Progenitor cell of endocrine pancreas (in vitro differentiated cells): ENCODE measurements around the gene POTEF. TPM values are rescaled to one million over a fixed set of nuclear protein-coding genes. Genes with fewer than 3 reads are reported as not detected.
"Not testable (repeated sequence)": the region's sequence is repeated elsewhere in the genome, so short reads cannot be mapped to it uniquely, and the experiment has no call there.

ENCODE experiments used
- DNase-seq: peaks from one replicate; pipeline ENCODE4 v3.0.0; 2021; ENCODE audit warnings: low spot score; ENCODE audit not compliant: unreplicated experiment
- H3K27ac Mint-ChIP-seq: 2 replicates; pipeline ENCODE4 v1.8.0; 2021; ENCODE audit warnings: mild to moderate bottlenecking, moderate library complexity, mixed read lengths
- H3K27me3 Mint-ChIP-seq: 2 replicates; pipeline ENCODE4 v1.8.0; 2021; ENCODE audit warnings: mixed read lengths
- H3K36me3 Mint-ChIP-seq: 2 replicates; pipeline ENCODE4 v1.8.0; 2022; ENCODE audit warnings: mixed read lengths; ENCODE audit not compliant: insufficient read depth
- H3K4me1 Mint-ChIP-seq: 2 replicates; pipeline ENCODE4 v1.8.0; 2021; ENCODE audit warnings: low read depth, mixed read lengths
- H3K4me3 Mint-ChIP-seq: 2 replicates; pipeline ENCODE4 v1.8.0; 2021; ENCODE audit warnings: low read depth, mild to moderate bottlenecking, moderate library complexity, mixed read lengths
- H3K9me3 Mint-ChIP-seq: 2 replicates; pipeline ENCODE4 v1.8.0; 2021; ENCODE audit warnings: low read depth, mixed read lengths
- total RNA-seq: library from RNA; stranded (reverse); gene quantifications from 2 replicates; pipeline ENCODE4 v1.2.1, GENCODE V29; 2021
- TF ChIP-seq, protein P1 (sequence below): fragments of 200-600 bp; sonication (generic); IDR thresholded peaks from one replicate; pipeline ENCODE4 v1.5.0; 2021; ENCODE audit warnings: antibody characterized with exemption, mild to moderate bottlenecking; ENCODE audit not compliant: unreplicated experiment

POTEF gene
- total RNA-seq, 1 donor from 2014 or later, result 37.8 TPM

DNA sequence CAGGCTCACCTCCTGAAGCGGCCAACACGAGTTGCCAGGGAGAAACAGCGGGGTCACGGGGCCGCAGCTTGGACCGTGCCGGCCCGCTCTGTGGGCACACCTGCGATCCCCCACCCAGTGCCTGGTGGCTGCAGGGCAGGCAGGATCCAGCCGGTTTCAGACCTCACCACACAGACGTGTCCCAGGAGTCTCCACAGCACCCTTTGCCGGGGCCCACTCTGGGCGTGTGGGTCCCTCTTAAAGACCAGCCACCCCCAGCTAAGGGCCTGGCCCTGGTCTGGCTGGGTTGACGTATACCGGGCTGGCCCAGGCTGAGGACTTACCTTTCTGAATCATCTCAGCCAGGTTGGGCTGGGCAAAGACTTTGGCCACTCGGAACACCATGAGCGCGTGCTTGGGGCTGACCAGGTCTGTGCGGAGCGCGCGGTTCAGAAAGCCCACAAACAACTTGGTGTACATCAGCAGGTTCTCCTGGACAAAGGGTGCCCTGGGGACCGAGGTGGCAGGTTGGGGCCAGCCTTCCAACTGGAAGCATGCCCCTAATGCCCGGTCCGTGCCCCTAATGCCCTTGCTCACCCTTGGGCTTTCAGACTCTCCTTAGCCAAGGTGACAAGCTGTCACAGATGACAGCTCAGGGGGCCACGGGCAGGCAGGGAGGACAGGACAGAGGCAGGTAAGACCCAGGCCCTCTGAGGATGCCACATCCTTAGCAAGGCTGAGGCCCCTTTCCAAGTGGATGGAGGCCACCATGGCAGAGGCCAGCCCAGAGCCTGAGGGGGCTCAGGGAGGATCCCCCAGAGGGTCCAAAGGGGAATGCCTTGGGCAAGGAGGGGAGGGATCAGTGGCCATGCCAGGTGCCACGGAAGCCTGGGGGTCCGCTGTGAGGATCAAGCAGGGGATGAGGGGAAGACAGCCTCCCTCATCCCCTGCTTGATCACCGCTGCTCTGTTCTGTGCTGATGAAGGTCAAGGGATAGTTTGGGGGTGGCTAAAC lies 26.0 kb upstream of the POTEF start:
- Mint-ChIP-seq H3K27me3 (no peaks in the 10 kb centered on the region), H3K9me3 (no peaks in the 10 kb centered on the region), H3K36me3 (no peaks in the 10 kb centered on the region)

DNA sequence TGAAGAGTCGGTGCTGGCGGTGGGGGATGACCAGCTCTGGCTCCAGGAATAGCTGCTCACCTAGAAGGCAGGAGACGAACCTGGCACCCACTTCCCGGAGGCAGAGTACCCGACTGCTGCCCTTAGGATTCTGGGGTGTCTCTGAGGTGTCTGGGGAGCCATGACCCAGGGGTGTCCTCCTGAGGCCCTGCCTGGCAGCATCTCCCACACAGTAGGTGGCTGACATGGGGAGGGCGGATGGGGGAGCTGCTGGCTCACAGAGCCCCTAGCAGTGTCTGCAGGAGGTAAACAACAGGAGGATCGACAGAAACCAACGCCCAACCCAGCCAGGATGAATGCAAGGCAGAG lies 25.4 kb upstream of the POTEF start:
- H3K27ac Mint-ChIP-seq, H3K4me1 Mint-ChIP-seq, H3K36me3 Mint-ChIP-seq: not testable (repeated sequence)

More for the DNA sequence above, 26.0 kb upstream of the POTEF start:
- H3K27ac Mint-ChIP-seq, result no peak overlapping the region
- no peak for DNase-seq
- TF ChIP-seq, protein P1, sequence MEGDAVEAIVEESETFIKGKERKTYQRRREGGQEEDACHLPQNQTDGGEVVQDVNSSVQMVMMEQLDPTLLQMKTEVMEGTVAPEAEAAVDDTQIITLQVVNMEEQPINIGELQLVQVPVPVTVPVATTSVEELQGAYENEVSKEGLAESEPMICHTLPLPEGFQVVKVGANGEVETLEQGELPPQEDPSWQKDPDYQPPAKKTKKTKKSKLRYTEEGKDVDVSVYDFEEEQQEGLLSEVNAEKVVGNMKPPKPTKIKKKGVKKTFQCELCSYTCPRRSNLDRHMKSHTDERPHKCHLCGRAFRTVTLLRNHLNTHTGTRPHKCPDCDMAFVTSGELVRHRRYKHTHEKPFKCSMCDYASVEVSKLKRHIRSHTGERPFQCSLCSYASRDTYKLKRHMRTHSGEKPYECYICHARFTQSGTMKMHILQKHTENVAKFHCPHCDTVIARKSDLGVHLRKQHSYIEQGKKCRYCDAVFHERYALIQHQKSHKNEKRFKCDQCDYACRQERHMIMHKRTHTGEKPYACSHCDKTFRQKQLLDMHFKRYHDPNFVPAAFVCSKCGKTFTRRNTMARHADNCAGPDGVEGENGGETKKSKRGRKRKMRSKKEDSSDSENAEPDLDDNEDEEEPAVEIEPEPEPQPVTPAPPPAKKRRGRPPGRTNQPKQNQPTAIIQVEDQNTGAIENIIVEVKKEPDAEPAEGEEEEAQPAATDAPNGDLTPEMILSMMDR, result no peak
- no peak overlapping the region for H3K4me3 Mint-ChIP-seq
- peaks cover 2% of the 10 kb centered on the region for H3K4me1 Mint-ChIP-seq

DNA sequence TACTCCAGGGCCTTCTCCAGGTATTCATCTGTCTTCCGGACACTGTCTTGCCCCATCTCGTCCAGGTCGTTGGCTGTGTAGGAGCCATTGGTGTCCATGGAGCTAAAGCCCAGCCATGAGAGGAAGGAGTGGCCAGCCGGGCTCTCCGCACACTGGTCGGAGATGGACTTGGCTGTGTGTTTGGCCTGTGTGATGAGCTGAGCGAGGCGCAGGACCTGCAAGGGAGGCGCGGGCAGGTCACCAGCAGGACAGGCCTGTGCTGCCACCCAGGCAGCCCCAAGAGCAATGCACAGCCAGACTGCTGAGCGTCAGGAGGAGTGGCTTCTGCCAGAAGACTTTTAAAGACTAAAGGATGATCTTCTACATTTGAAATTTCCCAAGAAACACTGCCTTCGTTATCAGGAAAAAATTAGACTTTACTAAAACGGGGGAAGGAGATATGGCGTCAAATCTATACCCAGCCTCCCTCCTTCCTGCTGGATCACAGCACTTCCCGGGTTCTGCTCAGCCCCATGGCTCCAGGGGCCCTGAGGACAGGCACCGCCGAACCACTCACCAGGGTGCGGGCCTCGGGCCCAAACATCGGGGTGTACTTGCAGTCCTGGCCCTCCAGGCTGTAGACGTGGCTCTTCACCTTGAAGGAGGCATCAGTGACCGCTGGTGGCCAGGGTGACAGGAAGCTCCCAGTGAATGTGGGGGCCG lies 24.9 kb upstream of the POTEF start:
- not testable (repeated sequence) for H3K27ac Mint-ChIP-seq, H3K9me3 Mint-ChIP-seq, H3K4me1 Mint-ChIP-seq, H3K36me3 Mint-ChIP-seq, DNase-seq, H3K4me3 Mint-ChIP-seq, H3K27me3 Mint-ChIP-seq

More for the DNA sequence above, 25.4 kb upstream of the POTEF start:
- not testable (repeated sequence) for H3K4me3 Mint-ChIP-seq, H3K27me3 Mint-ChIP-seq, DNase-seq, H3K9me3 Mint-ChIP-seq

DNA sequence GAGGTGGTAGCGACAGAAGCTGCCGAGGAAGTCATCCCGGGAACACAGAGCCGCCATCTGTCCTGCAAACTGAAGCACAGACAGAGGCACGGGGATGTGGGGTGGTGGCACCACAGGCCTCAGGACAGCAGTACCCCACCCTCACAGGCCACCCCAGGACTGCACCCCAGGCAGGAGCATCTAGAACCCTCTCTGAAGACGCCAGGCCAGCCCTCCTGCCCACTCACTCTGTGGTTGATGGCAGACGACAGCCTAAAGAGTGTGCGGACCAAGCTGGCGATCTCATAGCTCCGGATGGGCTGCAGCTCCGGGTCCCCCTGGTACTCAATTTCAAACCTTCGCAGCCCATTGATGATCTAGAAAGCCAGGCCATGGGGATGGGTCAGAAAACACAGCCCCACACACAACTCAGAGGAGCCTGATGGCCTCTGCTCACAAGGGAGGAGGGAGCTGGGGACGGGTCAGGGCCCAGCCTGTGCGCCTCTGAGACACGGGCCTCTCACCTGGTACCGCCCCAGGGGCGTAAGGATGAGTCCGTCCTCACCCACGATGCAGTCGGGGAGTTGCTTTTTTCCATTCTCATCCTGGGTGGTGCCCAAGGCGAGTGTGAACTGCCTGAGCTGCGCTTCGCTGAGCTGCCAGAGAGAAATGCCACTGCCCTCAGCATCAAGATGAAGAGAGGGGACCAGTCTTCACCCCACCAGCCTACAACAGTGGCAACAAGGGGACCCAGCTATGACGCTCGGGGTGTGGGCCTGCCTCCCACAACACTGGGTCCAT lies 24.0 kb upstream of the POTEF start:
- H3K9me3 Mint-ChIP-seq, result no peaks in the 10 kb centered on the region
- DNase-seq, result no peak
- no peaks in the 10 kb centered on the region for H3K36me3 Mint-ChIP-seq
- H3K4me1 Mint-ChIP-seq, result peaks cover 2% of the 10 kb centered on the region
- H3K27me3 Mint-ChIP-seq, result no peaks in the 10 kb centered on the region
- H3K4me3 Mint-ChIP-seq, result no peak overlapping the region
- H3K27ac Mint-ChIP-seq, result peak overlapping the region; percentile 29
- TF ChIP-seq, protein P1, result no peak

DNA sequence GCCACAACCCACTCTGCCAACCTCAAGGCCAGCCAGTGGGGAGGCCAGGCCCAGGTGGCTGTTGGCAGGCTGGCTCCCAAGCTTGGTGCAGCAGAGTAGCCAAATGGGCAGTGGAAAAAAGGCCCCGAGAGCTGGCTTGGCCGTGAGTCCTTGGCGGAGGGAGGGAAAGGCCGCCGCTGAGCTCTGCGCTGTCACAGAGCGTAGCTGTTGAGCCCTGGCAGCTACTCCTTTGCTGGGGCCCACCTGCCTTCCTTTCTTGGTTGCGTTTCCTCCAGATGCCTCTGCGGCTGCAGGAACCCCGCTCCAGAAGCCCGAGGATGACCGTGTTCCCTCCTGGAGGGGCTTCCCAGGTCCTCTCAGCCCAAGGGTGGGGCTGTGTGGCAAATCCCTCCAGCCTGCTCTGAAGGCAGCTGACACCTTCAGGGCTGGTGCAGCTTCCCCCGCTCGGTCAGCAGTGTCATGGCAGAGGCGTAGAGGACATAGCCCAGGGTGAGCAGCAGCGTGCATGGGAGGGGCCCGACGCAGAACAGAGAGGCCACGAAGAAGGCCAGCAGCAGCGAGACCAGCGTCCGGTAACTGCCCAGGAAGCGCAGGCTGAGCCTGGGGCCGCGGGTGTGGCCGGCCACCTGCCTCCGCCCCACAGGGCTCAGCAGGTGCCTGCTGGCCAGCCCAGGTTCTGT lies 23.3 kb upstream of the POTEF start:
- not testable (repeated sequence) for H3K36me3 Mint-ChIP-seq, H3K4me1 Mint-ChIP-seq, H3K27me3 Mint-ChIP-seq, H3K4me3 Mint-ChIP-seq, H3K27ac Mint-ChIP-seq, H3K9me3 Mint-ChIP-seq, DNase-seq

DNA sequence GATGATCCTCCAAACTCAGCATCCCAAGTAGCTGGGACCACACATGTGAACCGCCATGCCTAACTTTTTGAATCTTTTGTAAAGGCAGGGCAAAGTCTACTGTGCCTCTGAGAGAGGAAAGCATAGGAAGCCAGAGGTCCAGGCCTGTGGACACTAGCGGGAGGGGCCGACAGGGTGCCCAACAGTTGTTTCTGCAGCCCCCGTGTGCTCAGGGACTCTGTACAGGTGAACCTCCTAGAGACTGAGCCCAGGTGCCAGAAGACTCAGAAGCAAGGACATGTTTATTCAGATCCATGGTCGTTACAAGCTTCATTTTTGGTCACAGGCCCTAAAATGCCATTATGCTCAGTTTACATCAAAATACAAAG lies 22.1 kb upstream of the POTEF start:
- H3K4me3 Mint-ChIP-seq, H3K27ac Mint-ChIP-seq, H3K9me3 Mint-ChIP-seq, DNase-seq, H3K4me1 Mint-ChIP-seq, H3K36me3 Mint-ChIP-seq, H3K27me3 Mint-ChIP-seq: not testable (repeated sequence)
